Spleen (tissue), 7 donors: ENCODE data around the gene TRAPPC6A.

Experiments
- POLR2A ChIP-seq, 3 donors: fragments of 450-650 bp; IDR thresholded peaks; one replicate each; pipeline ENCODE4 v1.5.1; 2017; ENCODE audit warnings: antibody characterized with exemption in 3 of 3, mild to moderate bottlenecking in 1 of 3
- TF ChIP-seq, protein P1 (sequence below), 11 experiments: fragments of 200-600 bp in 7 of 11; fragments of 450-650 bp in 4 of 11; sonication (generic) in 4 of 11; IDR thresholded peaks in 8 of 11; conservative IDR thresholded peaks in 3 of 11; 1 replicate in 7 of 11; 2 replicates in 4 of 11; pipeline versions ENCODE4 v1.4.0 to v1.8.0; 2016 to 2021; ENCODE audit warnings: antibody characterized with exemption in 11 of 11, inconsistent platforms in 4 of 11, mild to moderate bottlenecking in 1 of 11
- donor health status: DM: no; HTN: no; CAD: no; lungs with moderate emphysema.
- donor health status: DM: no; HTN: no; CAD: no.
- donor health status: DM: no; HTN: no; CAD: no.

DNA sequence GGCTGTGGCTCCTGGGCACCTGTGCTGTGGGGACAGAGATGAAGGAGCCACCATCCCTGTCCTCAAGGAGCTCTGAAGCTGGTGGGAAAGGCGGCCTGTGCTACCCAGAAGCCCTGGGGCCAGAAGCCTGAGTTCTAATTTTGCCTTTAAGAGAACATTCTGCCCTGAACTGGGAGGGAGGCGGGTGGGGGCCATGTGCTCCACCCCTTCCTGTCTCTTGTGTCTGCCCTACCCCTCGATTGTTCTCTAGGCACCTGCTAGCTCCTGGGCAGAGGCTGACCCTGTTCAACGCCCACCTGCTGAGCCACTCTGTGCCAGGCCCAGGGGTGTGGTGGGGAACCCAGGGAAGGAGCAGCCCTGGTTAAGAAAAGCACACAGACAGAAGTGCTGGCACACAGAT is 5.9 kb downstream of the TRAPPC6A start:
- TF ChIP-seq, protein P1, sequence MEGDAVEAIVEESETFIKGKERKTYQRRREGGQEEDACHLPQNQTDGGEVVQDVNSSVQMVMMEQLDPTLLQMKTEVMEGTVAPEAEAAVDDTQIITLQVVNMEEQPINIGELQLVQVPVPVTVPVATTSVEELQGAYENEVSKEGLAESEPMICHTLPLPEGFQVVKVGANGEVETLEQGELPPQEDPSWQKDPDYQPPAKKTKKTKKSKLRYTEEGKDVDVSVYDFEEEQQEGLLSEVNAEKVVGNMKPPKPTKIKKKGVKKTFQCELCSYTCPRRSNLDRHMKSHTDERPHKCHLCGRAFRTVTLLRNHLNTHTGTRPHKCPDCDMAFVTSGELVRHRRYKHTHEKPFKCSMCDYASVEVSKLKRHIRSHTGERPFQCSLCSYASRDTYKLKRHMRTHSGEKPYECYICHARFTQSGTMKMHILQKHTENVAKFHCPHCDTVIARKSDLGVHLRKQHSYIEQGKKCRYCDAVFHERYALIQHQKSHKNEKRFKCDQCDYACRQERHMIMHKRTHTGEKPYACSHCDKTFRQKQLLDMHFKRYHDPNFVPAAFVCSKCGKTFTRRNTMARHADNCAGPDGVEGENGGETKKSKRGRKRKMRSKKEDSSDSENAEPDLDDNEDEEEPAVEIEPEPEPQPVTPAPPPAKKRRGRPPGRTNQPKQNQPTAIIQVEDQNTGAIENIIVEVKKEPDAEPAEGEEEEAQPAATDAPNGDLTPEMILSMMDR (IDR thresholded peaks at IDR 0.05 in 8 of 11, conservative IDR thresholded peaks at IDR 0.05 in 3 of 11): no peak
- no peak for TF ChIP-seq POLR2A (IDR thresholded peaks at IDR 0.05)
